NAMALWA (cell line): ENCODE measurements around the gene DOP1A.

Experiments
- DNase-seq: peaks from one replicate; pipeline ENCODE4 v3.0.0-alpha.2; 2015; ENCODE audit warnings: low spot score

Gene DOP1A

GRCh38 chr6:83067448-83068439 is at the start of gene DOP1A:
TSS of gene DOP1A (plus strand) at chr6:83067671. CDS start at chr6:83096978, 29,307 bp downstream.
- peak; percentile 96 for DNase-seq

- DNase-seq, result no peak
Observed at GRCh38 chr6:83019741-83020140, 47.7 kb upstream of the DOP1A start.

GRCh38 chr6:83031689-83032088 is 35.8 kb upstream of the DOP1A start:
- DNase-seq, result no peak

GRCh38 chr6:83038246-83038645 is 29.2 kb upstream of the DOP1A start:
- no peak for DNase-seq

GRCh38 chr6:83042467-83043053 is 24.9 kb upstream of the DOP1A start:
- DNase-seq, result no peak

- no peak for DNase-seq
Observed at GRCh38 chr6:83044091-83044768, 23.2 kb upstream of the DOP1A start.

- no peak for DNase-seq
Observed at GRCh38 chr6:83047065-83047754, 20.3 kb upstream of the DOP1A start.

- DNase-seq, result no peak
Observed at GRCh38 chr6:83051377-83052172, 15.9 kb upstream of the DOP1A start.

GRCh38 chr6:83053678-83054077 is 13.8 kb upstream of the DOP1A start:
- no peak for DNase-seq

GRCh38 chr6:83055366-83055964 is 12.0 kb upstream of the DOP1A start:
- DNase-seq, result peak; percentile 67

GRCh38 chr6:83057705-83058321 is 9.7 kb upstream of the DOP1A start:
- peak; percentile 82 for DNase-seq

- no peak for DNase-seq
Observed at GRCh38 chr6:83061190-83061589, 6.3 kb upstream of the DOP1A start.

- DNase-seq, result no peak
Observed at GRCh38 chr6:83062225-83062624, 5.2 kb upstream of the DOP1A start.

- DNase-seq, result peak; percentile 91
Observed at GRCh38 chr6:83065511-83066192, 1.8 kb upstream of the DOP1A start, which contains the start of gene UBE3D. TSS of gene UBE3D (minus strand) at chr6:83065841. CDS start at chr6:83065718, 123 bp downstream.

- DNase-seq, result peak; percentile 23
Observed at GRCh38 chr6:83068616-83069015, 1.1 kb downstream of the DOP1A start.

GRCh38 chr6:83069633-83070032 is 2.2 kb downstream of the DOP1A start:
- DNase-seq, result no peak

- peak; percentile 81 for DNase-seq
Observed at GRCh38 chr6:83071023-83071422, 3.6 kb downstream of the DOP1A start.

GRCh38 chr6:83071707-83072106 is 4.2 kb downstream of the DOP1A start:
- no peak for DNase-seq

- DNase-seq, result no peak
Observed at GRCh38 chr6:83072726-83073125, 5.3 kb downstream of the DOP1A start.

GRCh38 chr6:83073615-83074014 is 6.1 kb downstream of the DOP1A start:
- no peak for DNase-seq
